GM12878 (cell line): ENCODE results near the gene RAB3IL1.

Source experiments
- BCL11A ChIP-seq: IDR thresholded peaks from 2 replicates; pipeline ENCODE4 v1.6.1; 2011; ENCODE audit warnings: low read depth, low read length
- CBX5 ChIP-seq: sonication (generic); IDR thresholded peaks from 2 replicates; pipeline ENCODE4 v1.6.1; 2016; ENCODE audit warnings: low read depth, moderate library complexity, mild to moderate bottlenecking, inconsistent platforms
- CEBPB ChIP-seq, 2 experiments: fragments of 150-350 bp in 1 of 2; IDR thresholded peaks; 2 replicates each; pipeline ENCODE4 v1.6.1; 2012 to 2014; ENCODE audit warnings: low read depth in 2 of 2, low read length in 2 of 2, borderline replicate concordance in 1 of 2, inconsistent platforms in 1 of 2
- CTCF ChIP-seq, 3 experiments: IDR thresholded peaks in 2 of 3; conservative IDR thresholded peaks in 1 of 3; 2 replicates each; pipeline ENCODE4 v1.5.1; 2011; ENCODE audit warnings: low read depth in 3 of 3, low read length in 3 of 3, mild to moderate bottlenecking in 3 of 3, control low read depth in 2 of 3, moderate library complexity in 2 of 3, inconsistent platforms in 1 of 3, mixed read lengths in 1 of 3; ENCODE audit not compliant: control insufficient read depth in 2 of 3, insufficient read depth in 1 of 3; ENCODE audit errors: extremely low read depth in 1 of 3
- EZH2 ChIP-seq: IDR thresholded peaks from 2 replicates; pipeline ENCODE4 v1.6.1; 2012; ENCODE audit warnings: low read depth, mild to moderate bottlenecking, control low read depth, inconsistent platforms, low read length, borderline replicate concordance; ENCODE audit not compliant: control insufficient read depth
- NFIC ChIP-seq: IDR thresholded peaks from 2 replicates; pipeline ENCODE4 v1.6.1; 2012; ENCODE audit warnings: low read depth, mild to moderate bottlenecking, inconsistent platforms, low read length, moderate library complexity
- SUPT20H ChIP-seq: IDR thresholded peaks from 2 replicates; pipeline ENCODE4 v1.6.1; 2011; ENCODE audit warnings: low read depth, mild to moderate bottlenecking, low read length, moderate library complexity, borderline replicate concordance; ENCODE audit not compliant: control insufficient read depth
- USF1 ChIP-seq: IDR thresholded peaks from 2 replicates; pipeline ENCODE4 v1.6.1; 2011; ENCODE audit warnings: borderline replicate concordance, low read depth, mild to moderate bottlenecking, moderate library complexity, mixed read lengths, low read length; ENCODE audit not compliant: insufficient read depth; ENCODE audit errors: extremely low read length

GRCh38 chr11:61866231-61866957, 51.0 kb downstream of the RAB3IL1 start:
- TF ChIP-seq SUPT20H (no peak), EZH2 (no peak), CEBPB (IDR thresholded peaks at IDR 0.05; ENCODE audit: borderline replicate concordance in 1 of 2, low read depth in 2 of 2, low read length in 2 of 2) (no peak), NFIC (no peak), CTCF (IDR thresholded peaks at IDR 0.05 in 2 of 3, conservative IDR thresholded peaks at IDR 0.05 in 1 of 3; ENCODE audit: control insufficient read depth in 2 of 3, extremely low read depth in 1 of 3, insufficient read depth in 1 of 3, low read depth in 3 of 3, low read length in 3 of 3) (no peak), USF1 (no peak), BCL11A (no peak), CBX5 (no peak)
